ENCODE measurements around the gene P4HB.

- TF ChIP-seq EP300 (conservative IDR thresholded peaks at IDR 0.05; ENCODE audit: poor library complexity, severe bottlenecking) (no peak), CTCF (IDR thresholded peaks at IDR 0.05; ENCODE audit: poor library complexity, severe bottlenecking) (no peak), SMC3 (conservative IDR thresholded peaks at IDR 0.05; ENCODE audit: poor library complexity) (no peak), RAD21 (conservative IDR thresholded peaks at IDR 0.05) (no peak), EZH2 (IDR thresholded peaks at IDR 0.05; ENCODE audit: borderline replicate concordance, insufficient read depth, low read length, poor library complexity, severe bottlenecking) (no peak)
- TF ChIP-seq, protein P1, sequence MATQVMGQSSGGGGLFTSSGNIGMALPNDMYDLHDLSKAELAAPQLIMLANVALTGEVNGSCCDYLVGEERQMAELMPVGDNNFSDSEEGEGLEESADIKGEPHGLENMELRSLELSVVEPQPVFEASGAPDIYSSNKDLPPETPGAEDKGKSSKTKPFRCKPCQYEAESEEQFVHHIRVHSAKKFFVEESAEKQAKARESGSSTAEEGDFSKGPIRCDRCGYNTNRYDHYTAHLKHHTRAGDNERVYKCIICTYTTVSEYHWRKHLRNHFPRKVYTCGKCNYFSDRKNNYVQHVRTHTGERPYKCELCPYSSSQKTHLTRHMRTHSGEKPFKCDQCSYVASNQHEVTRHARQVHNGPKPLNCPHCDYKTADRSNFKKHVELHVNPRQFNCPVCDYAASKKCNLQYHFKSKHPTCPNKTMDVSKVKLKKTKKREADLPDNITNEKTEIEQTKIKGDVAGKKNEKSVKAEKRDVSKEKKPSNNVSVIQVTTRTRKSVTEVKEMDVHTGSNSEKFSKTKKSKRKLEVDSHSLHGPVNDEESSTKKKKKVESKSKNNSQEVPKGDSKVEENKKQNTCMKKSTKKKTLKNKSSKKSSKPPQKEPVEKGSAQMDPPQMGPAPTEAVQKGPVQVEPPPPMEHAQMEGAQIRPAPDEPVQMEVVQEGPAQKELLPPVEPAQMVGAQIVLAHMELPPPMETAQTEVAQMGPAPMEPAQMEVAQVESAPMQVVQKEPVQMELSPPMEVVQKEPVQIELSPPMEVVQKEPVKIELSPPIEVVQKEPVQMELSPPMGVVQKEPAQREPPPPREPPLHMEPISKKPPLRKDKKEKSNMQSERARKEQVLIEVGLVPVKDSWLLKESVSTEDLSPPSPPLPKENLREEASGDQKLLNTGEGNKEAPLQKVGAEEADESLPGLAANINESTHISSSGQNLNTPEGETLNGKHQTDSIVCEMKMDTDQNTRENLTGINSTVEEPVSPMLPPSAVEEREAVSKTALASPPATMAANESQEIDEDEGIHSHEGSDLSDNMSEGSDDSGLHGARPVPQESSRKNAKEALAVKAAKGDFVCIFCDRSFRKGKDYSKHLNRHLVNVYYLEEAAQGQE (IDR thresholded peaks at IDR 0.05; ENCODE audit: borderline replicate concordance) = no peak
These were observed 15.9 kb downstream of the P4HB start for GRCh38 chr17:81844327-81844851.
